Esophagus squamous epithelium (tissue), 4 donors: ENCODE results near the gene IL27RA.

Experiments used
- CTCF ChIP-seq, 6 experiments: fragments of 450-650 bp in 4 of 6; fragments of 200-600 bp in 2 of 6; sonication (generic) in 2 of 6; IDR thresholded peaks; one replicate each; pipeline ENCODE4 v1.5.1; 2016 to 2019; ENCODE audit warnings: antibody characterized with exemption in 6 of 6, mild to moderate bottlenecking in 4 of 6, moderate library complexity in 4 of 6
- POLR2A ChIP-seq, 4 donors: fragments of 450-650 bp; IDR thresholded peaks; one replicate each; pipeline ENCODE4 v1.6.1; 2017; ENCODE audit warnings: antibody characterized with exemption in 4 of 4, mild to moderate bottlenecking in 4 of 4, moderate library complexity in 3 of 4

- no peak for TF ChIP-seq CTCF (IDR thresholded peaks at IDR 0.05)
- no peak for TF ChIP-seq POLR2A (IDR thresholded peaks at IDR 0.05)
Observed at GRCh38 chr19:14019100-14019499, 12.5 kb upstream of the IL27RA start.
